GM23248 (cell line): ENCODE data around the gene KCNMA1. TPM values are rescaled to one million over a fixed set of nuclear protein-coding genes. Genes with fewer than 3 reads are reported as not detected.

Experiments used
- DNase-seq: peaks from one replicate; pipeline ENCODE4 v3.0.0-alpha.2; 2015
- H2AFZ ChIP-seq: fragments of 200-600 bp; sonication (generic); 2 replicates; pipeline ENCODE4 v1.6.1; 2016; ENCODE audit warnings: antibody characterized with exemption
- H3F3A ChIP-seq: fragments of 200-600 bp; sonication (generic); 2 replicates; pipeline ENCODE4 v1.6.1; 2016; ENCODE audit warnings: mild to moderate bottlenecking, antibody characterized with exemption, mixed run types; ENCODE audit not compliant: insufficient read depth
- H3K27ac ChIP-seq: fragments of 200-600 bp; sonication (generic); 2 replicates; pipeline ENCODE4 v1.5.1; 2016; ENCODE audit warnings: mild to moderate bottlenecking
- H3K27me3 ChIP-seq: fragments of 200-600 bp; sonication (generic); replicated peaks from 2 replicates; pipeline ENCODE4 v1.6.1; 2016; ENCODE audit warnings: mild to moderate bottlenecking; ENCODE audit not compliant: insufficient read depth
- H3K36me3 ChIP-seq: fragments of 200-600 bp; sonication (generic); 2 replicates; pipeline ENCODE4 v1.6.1; 2016; ENCODE audit warnings: low read depth, mild to moderate bottlenecking
- H3K4me1 ChIP-seq: fragments of 200-600 bp; sonication (generic); 2 replicates; pipeline ENCODE4 v1.6.1; 2016; ENCODE audit warnings: mild to moderate bottlenecking; ENCODE audit not compliant: insufficient read depth
- H3K4me2 ChIP-seq: fragments of 200-600 bp; sonication (generic); one replicate; pipeline ENCODE4 v1.6.1; 2016; ENCODE audit warnings: mild to moderate bottlenecking; ENCODE audit not compliant: unreplicated experiment
- H3K4me3 ChIP-seq: fragments of 200-600 bp; sonication (generic); 2 replicates; pipeline ENCODE4 v1.5.1; 2016; ENCODE audit warnings: mild to moderate bottlenecking
- H3K79me2 ChIP-seq: fragments of 200-600 bp; sonication (generic); 2 replicates; pipeline ENCODE4 v1.6.1; 2016; ENCODE audit warnings: mild to moderate bottlenecking; ENCODE audit not compliant: insufficient read depth
- H3K9ac ChIP-seq: fragments of 200-600 bp; sonication (generic); 2 replicates; pipeline ENCODE4 v1.6.1; 2016; ENCODE audit warnings: mild to moderate bottlenecking
- H3K9me2 ChIP-seq: fragments of 200-600 bp; sonication (generic); 2 replicates; pipeline ENCODE4 v1.6.1; 2016; ENCODE audit warnings: mixed run types, mild to moderate bottlenecking, moderate library complexity; ENCODE audit not compliant: insufficient read depth
- H3K9me3 ChIP-seq: fragments of 200-600 bp; sonication (generic); one replicate; pipeline ENCODE4 v1.6.1; 2017; ENCODE audit warnings: low read depth
- H4K20me1 ChIP-seq: fragments of 200-600 bp; sonication (generic); 2 replicates; pipeline ENCODE4 v1.6.0; 2016; ENCODE audit not compliant: insufficient read depth
- EZH2 ChIP-seq: fragments of 200-600 bp; sonication (generic); IDR thresholded peaks from 2 replicates; pipeline ENCODE4 v1.6.1; 2018; ENCODE audit warnings: antibody characterized with exemption, mild to moderate bottlenecking; ENCODE audit not compliant: insufficient read depth, poor library complexity, severe bottlenecking
- EZH2phosphoT487 ChIP-seq: fragments of 200-600 bp; sonication (generic); IDR thresholded peaks from 2 replicates; pipeline ENCODE4 v1.6.1; 2018; ENCODE audit warnings: antibody characterized with exemption, moderate library complexity, mild to moderate bottlenecking, low read depth; ENCODE audit not compliant: insufficient read depth
- WGBS, 2 experiments: methylation state at CpG; one replicate each; pipeline ENCODE4 v1.1.6; 2015 to 2017; ENCODE audit warnings: low lambda C conversion rate in 2 of 2, low coverage in 1 of 2; ENCODE audit errors: missing lambda C conversion rate in 2 of 2; 5-methylcytosine and 5-hydroxymethylcytosine counted together
- in situ Hi-C: fragments of 300-500 bp; cut with MboI; formaldehyde crosslinking; loops from 2 replicates; pipeline ENCODE4 v1.15.0; 2020
- polyA plus RNA-seq: library from polyadenylated mRNA; unstranded; fragments of >200 nt; fragmentation: Nextera tagmentation; extraction: Ambion mirVana; gene quantifications from 2 replicates; pipeline ENCODE4 v1.2.1, GENCODE V29; 2016
- total RNA-seq: library from RNA; depleted of rRNA; stranded (reverse); fragments of >200 nt; shearing (Covaris generic); gene quantifications from 2 replicates; pipeline ENCODE4 v1.2.3, GENCODE V29; 2014

Gene KCNMA1
- total and polyA plus RNA-seq, 2 experiments from 2014 or later = 14.2 to 25.1 TPM

GRCh38 chr10:77436257-77436975 lies 201.2 kb downstream of the KCNMA1 start:
- no peaks in the 10 kb centered on the region for H3K36me3 ChIP-seq
- H3K27ac ChIP-seq = no peak overlapping the region
- H3K9me3 ChIP-seq = no peaks in the 10 kb centered on the region
- in situ Hi-C loops = no loop called here
- no peak for TF ChIP-seq EZH2phosphoT487
- TF ChIP-seq EZH2 = no peak
- WGBS, 2 experiments = 84 to 87% methylated on average over 3 of the region's 3 CpGs
- DNase-seq = no peak
- no peak overlapping the region for H2AFZ ChIP-seq
- no peak overlapping the region for H3K4me3 ChIP-seq
- H4K20me1 ChIP-seq = no peaks in the 10 kb centered on the region
- H3K4me2 ChIP-seq = no peak overlapping the region
- no peaks in the 10 kb centered on the region for H3K79me2 ChIP-seq
- H3F3A ChIP-seq = no peaks in the 10 kb centered on the region
- no peaks in the 10 kb centered on the region for H3K27me3 ChIP-seq
- no peak overlapping the region for H3K9ac ChIP-seq
- H3K4me1 ChIP-seq = no peaks in the 10 kb centered on the region
- H3K9me2 ChIP-seq = no peaks in the 10 kb centered on the region

GRCh38 chr10:77433546-77433945 lies 204.1 kb downstream of the KCNMA1 start:
- no peaks in the 10 kb centered on the region for H3K79me2 ChIP-seq
- H3K9ac ChIP-seq = no peak overlapping the region
- no peaks in the 10 kb centered on the region for H4K20me1 ChIP-seq
- no peak for DNase-seq
- H3K27me3 ChIP-seq = no peaks in the 10 kb centered on the region
- H3K36me3 ChIP-seq = no peaks in the 10 kb centered on the region
- H2AFZ ChIP-seq = no peak overlapping the region
- no peak overlapping the region for H3K27ac ChIP-seq
- 89 to 95% methylated on average over 7 of the region's 7 CpGs for WGBS, 2 experiments
- H3K9me3 ChIP-seq = no peaks in the 10 kb centered on the region
- TF ChIP-seq EZH2 = no peak
- in situ Hi-C loops = no loop called here
- no peaks in the 10 kb centered on the region for H3F3A ChIP-seq
- no peak overlapping the region for H3K4me2 ChIP-seq
- peaks cover under 1% of the 10 kb centered on the region; the same call in 1 of the 2 replicates for H3K4me1 ChIP-seq
- no peaks in the 10 kb centered on the region for H3K9me2 ChIP-seq
- no peak overlapping the region for H3K4me3 ChIP-seq

GRCh38 chr10:77431980-77432797 lies 205.4 kb downstream of the KCNMA1 start:
- H3K36me3 ChIP-seq = no peaks in the 10 kb centered on the region
- H3K4me1 ChIP-seq = peaks cover 4% of the 10 kb centered on the region; the same call in 1 of the 2 replicates
- no peak for DNase-seq
- H2AFZ ChIP-seq = no peak overlapping the region
- TF ChIP-seq EZH2 (no peak), EZH2phosphoT487 (no peak)
- H3K27ac ChIP-seq = no peak overlapping the region
- no peak overlapping the region for H3K9ac ChIP-seq
- H4K20me1 ChIP-seq = no peaks in the 10 kb centered on the region
- H3F3A ChIP-seq = no peaks in the 10 kb centered on the region
- no peak overlapping the region for H3K4me2 ChIP-seq
- in situ Hi-C loops = no loop called here
- H3K79me2 ChIP-seq = no peaks in the 10 kb centered on the region
- no peak overlapping the region for H3K4me3 ChIP-seq
- 82 to 94% methylated on average over 4 of the region's 4 CpGs for WGBS, 2 experiments
- no peaks in the 10 kb centered on the region for H3K9me3 ChIP-seq
- no peaks in the 10 kb centered on the region for H3K27me3 ChIP-seq
- H3K9me2 ChIP-seq = no peaks in the 10 kb centered on the region

GRCh38 chr10:77431209-77431611 lies 206.4 kb downstream of the KCNMA1 start:
- no peaks in the 10 kb centered on the region for H3K9me3 ChIP-seq
- H4K20me1 ChIP-seq = no peaks in the 10 kb centered on the region
- no peaks in the 10 kb centered on the region for H3K9me2 ChIP-seq
- no peak for DNase-seq
- H3K27ac ChIP-seq = no peak overlapping the region
- no peaks in the 10 kb centered on the region for H3F3A ChIP-seq
- no peak for TF ChIP-seq EZH2phosphoT487
- H3K4me3 ChIP-seq = no peak overlapping the region
- no peaks in the 10 kb centered on the region for H3K27me3 ChIP-seq
- no peak overlapping the region for H3K9ac ChIP-seq
- H3K4me1 ChIP-seq = peaks cover 4% of the 10 kb centered on the region; the same call in 1 of the 2 replicates
- no peaks in the 10 kb centered on the region for H3K79me2 ChIP-seq
- H2AFZ ChIP-seq = no peak overlapping the region
- H3K36me3 ChIP-seq = no peaks in the 10 kb centered on the region
- in situ Hi-C loops = no loop called here
- H3K4me2 ChIP-seq = no peak overlapping the region
